ENCODE data around the gene GOLT1B. TPM values are rescaled to one million over a fixed set of nuclear protein-coding genes. Genes with fewer than 3 reads are reported as not detected.

Gene GOLT1B
- total RNA-seq, 1 donor from 2014 or later, result 42.2 TPM

GRCh38 chr12:21471294-21471693 is 30.3 kb upstream of the GOLT1B start:
- no peak for DNase-seq
- Mint-ChIP-seq H3K36me3 (ENCODE audit: unreplicated experiment) (no peaks in the 10 kb centered on the region), H3K4me1 (ENCODE audit: low read depth, unreplicated experiment) (no peaks in the 10 kb centered on the region), H3K9me3 (ENCODE audit: unreplicated experiment) (no peaks in the 10 kb centered on the region), H3K27me3 (ENCODE audit: unreplicated experiment) (no peaks in the 10 kb centered on the region), H3K27ac (ENCODE audit: unreplicated experiment) (no peak overlapping the region), H3K4me3 (ENCODE audit: unreplicated experiment) (no peak overlapping the region)
- no peak for TF ChIP-seq CTCF (IDR thresholded peaks at IDR 0.05; ENCODE audit: partially characterized antibody, unreplicated experiment)

- no peak for TF ChIP-seq CTCF (IDR thresholded peaks at IDR 0.05; ENCODE audit: partially characterized antibody, unreplicated experiment)
- DNase-seq, result no peak
- H3K9me3 Mint-ChIP-seq (ENCODE audit: unreplicated experiment), result no peaks in the 10 kb centered on the region
- H3K27ac Mint-ChIP-seq (ENCODE audit: unreplicated experiment), result no peak overlapping the region
- H3K4me1 Mint-ChIP-seq (ENCODE audit: low read depth, unreplicated experiment), result no peaks in the 10 kb centered on the region
- no peaks in the 10 kb centered on the region for H3K36me3 Mint-ChIP-seq (ENCODE audit: unreplicated experiment)
- H3K27me3 Mint-ChIP-seq (ENCODE audit: unreplicated experiment), result no peaks in the 10 kb centered on the region
- H3K4me3 Mint-ChIP-seq (ENCODE audit: unreplicated experiment), result no peak overlapping the region
Observed at GRCh38 chr12:21472197-21472823, 29.3 kb upstream of the GOLT1B start.

- Mint-ChIP-seq H3K4me3 (ENCODE audit: unreplicated experiment) (no peak overlapping the region), H3K4me1 (ENCODE audit: low read depth, unreplicated experiment) (no peaks in the 10 kb centered on the region), H3K27ac (ENCODE audit: unreplicated experiment) (no peak overlapping the region), H3K36me3 (ENCODE audit: unreplicated experiment) (no peaks in the 10 kb centered on the region), H3K27me3 (ENCODE audit: unreplicated experiment) (no peaks in the 10 kb centered on the region), H3K9me3 (ENCODE audit: unreplicated experiment) (no peaks in the 10 kb centered on the region)
- DNase-seq, result no peak
- no peak for TF ChIP-seq CTCF (IDR thresholded peaks at IDR 0.05; ENCODE audit: partially characterized antibody, unreplicated experiment)
Observed at GRCh38 chr12:21475552-21475951, 26.0 kb upstream of the GOLT1B start.

- no peak for TF ChIP-seq CTCF (IDR thresholded peaks at IDR 0.05; ENCODE audit: partially characterized antibody, unreplicated experiment)
- H3K27ac Mint-ChIP-seq (ENCODE audit: unreplicated experiment), result no peak overlapping the region
Observed at GRCh38 chr12:21476949-21477348, 24.6 kb upstream of the GOLT1B start.

GRCh38 chr12:21478756-21479455 is 22.7 kb upstream of the GOLT1B start:
- H3K27me3 Mint-ChIP-seq (ENCODE audit: unreplicated experiment), result no peaks in the 10 kb centered on the region
- H3K9me3 Mint-ChIP-seq (ENCODE audit: unreplicated experiment), result no peaks in the 10 kb centered on the region
- H3K4me1 Mint-ChIP-seq (ENCODE audit: low read depth, unreplicated experiment), result no peaks in the 10 kb centered on the region
- no peak overlapping the region for H3K27ac Mint-ChIP-seq (ENCODE audit: unreplicated experiment)
- TF ChIP-seq CTCF (IDR thresholded peaks at IDR 0.05; ENCODE audit: partially characterized antibody, unreplicated experiment), result no peak
- no peak for DNase-seq
- H3K36me3 Mint-ChIP-seq (ENCODE audit: unreplicated experiment), result no peaks in the 10 kb centered on the region
- no peak overlapping the region for H3K4me3 Mint-ChIP-seq (ENCODE audit: unreplicated experiment)

More at GRCh38 chr12:21476949-21477348, 24.6 kb upstream of the GOLT1B start:
- no peaks in the 10 kb centered on the region for H3K36me3 Mint-ChIP-seq (ENCODE audit: unreplicated experiment)
- no peaks in the 10 kb centered on the region for H3K9me3 Mint-ChIP-seq (ENCODE audit: unreplicated experiment)
- H3K4me3 Mint-ChIP-seq (ENCODE audit: unreplicated experiment), result no peak overlapping the region
- no peak for DNase-seq
- no peaks in the 10 kb centered on the region for H3K4me1 Mint-ChIP-seq (ENCODE audit: low read depth, unreplicated experiment)
- H3K27me3 Mint-ChIP-seq (ENCODE audit: unreplicated experiment), result no peaks in the 10 kb centered on the region

Data from glutamatergic neuron (in vitro differentiated cells).